Aorta (tissue), 5 donors: ENCODE data around the gene COL5A1. TPM values are rescaled to one million over a fixed set of nuclear protein-coding genes. Genes with fewer than 3 reads are reported as not detected.

Source experiments
- ATAC-seq: fragments of 200-7000 bp; cut with Tn5 transposase; one replicate; pipeline ENCODE4 v1.9.1; 2022; ENCODE audit warnings: moderate library complexity; ENCODE audit not compliant: low FRiP score
- DNase-seq, 2 donors: peaks; one replicate each; pipeline ENCODE4 v3.0.0-alpha.2; 2020
- H3K27ac ChIP-seq, 2 donors: one replicate each; pipeline ENCODE4 v1.5.1; 2013; ENCODE audit warnings: low read length in 2 of 2, mild to moderate bottlenecking in 2 of 2, moderate library complexity in 2 of 2, control low read depth in 1 of 2, inconsistent platforms in 1 of 2, low read depth in 1 of 2
- H3K27me3 ChIP-seq, 2 donors: one replicate each; pipeline ENCODE4 v1.6.1; 2013; ENCODE audit warnings: control low read depth in 1 of 2, low read length in 1 of 2, mild to moderate bottlenecking in 1 of 2, moderate library complexity in 1 of 2; ENCODE audit not compliant: insufficient read depth in 2 of 2, control insufficient read depth in 1 of 2
- H3K36me3 ChIP-seq, 2 donors: one replicate each; pipeline ENCODE4 v1.6.1; 2013; ENCODE audit warnings: control low read depth in 1 of 2, low read length in 1 of 2, mild to moderate bottlenecking in 1 of 2; ENCODE audit not compliant: insufficient read depth in 2 of 2, control insufficient read depth in 1 of 2
- H3K4me1 ChIP-seq, 2 donors: one replicate each; pipeline ENCODE4 v1.6.1; 2013; ENCODE audit warnings: low read length in 2 of 2, control low read depth in 1 of 2, mild to moderate bottlenecking in 1 of 2, moderate library complexity in 1 of 2; ENCODE audit not compliant: insufficient read depth in 2 of 2, control insufficient read depth in 1 of 2
- H3K4me3 ChIP-seq, 2 donors: one replicate each; pipeline ENCODE4 v1.5.1; 2013; ENCODE audit warnings: low read length in 2 of 2, control low read depth in 1 of 2, mild to moderate bottlenecking in 1 of 2
- H3K9me3 ChIP-seq: one replicate; pipeline ENCODE4 v1.6.1; 2013; ENCODE audit warnings: mild to moderate bottlenecking, low read length; ENCODE audit not compliant: control insufficient read depth
- WGBS, 2 donors: extraction: QIAGEN DNeasy Blood & Tissue Kit; methylation state at CpG; one replicate each; pipeline ENCODE4 v1.1.7; 2013; 5-methylcytosine and 5-hydroxymethylcytosine counted together
- intact Hi-C, 2 donors: fragments of 100-400 bp; cut with DNase I; formaldehyde crosslinking; loops; one replicate each; pipeline versions ENCODE4 v1.14.2 to v1.15.0; 2022
- microRNA-seq, 2 donors: library from miRNA; unstranded; fragments of <30 nt; microRNA quantifications; one replicate each; pipeline ENCODE4 v1.2.0, GENCODE V29; 2020
- polyA plus RNA-seq, 2 donors: library from polyadenylated mRNA; stranded (reverse); fragments of 200-250 nt; gene quantifications; one replicate each; pipeline ENCODE4 v1.2.3, GENCODE V29; 2013
- total RNA-seq, 2 donors: library from RNA; stranded (reverse); fragmentation: NEBNext Ultra II Directional; extraction: Animal tissue kit (Norgen Biotek cat#: 25700); gene quantifications; one replicate each; pipeline ENCODE4 v1.2.1, GENCODE V29; 2021
- donor health status: healthy with polysubstance abuse.
- donor health status: Bipolar disorder and iron deficiency.
- donor health status: DM: no; HTN: no; CAD: no.
- donor health status: DM: no; HTN: no; CAD: no.
- donor health status: DM: yes; HTN: yes; CAD: no.

COL5A1 gene
- total and polyA plus RNA-seq, 4 donors, result 18.7 to 159 (median 82.8) TPM

GRCh38 chr9:134891053-134891452 is 249.4 kb downstream of the COL5A1 start:
- 88 to 92% methylated on average over 8 of the region's 8 CpGs for WGBS, 2 donors
- H3K4me3 ChIP-seq, result no peak overlapping the region
- no peak overlapping the region for H3K27ac ChIP-seq
- H3K27me3 ChIP-seq, result no peaks in the 10 kb centered on the region
- H3K4me1 ChIP-seq, result no peaks in the 10 kb centered on the region
- H3K9me3 ChIP-seq, result no peaks in the 10 kb centered on the region
- intact Hi-C loops, result no loop called here
- peak in 1 of 2 donors; percentile 36 for DNase-seq
- ATAC-seq, result no peak
- no peaks in the 10 kb centered on the region for H3K36me3 ChIP-seq

- H3K9me3 ChIP-seq, result no peaks in the 10 kb centered on the region
- ATAC-seq, result no peak
- H3K27me3 ChIP-seq, result no peaks in the 10 kb centered on the region
- DNase-seq, result peak in 1 of 2 donors; percentile 39
- no peaks in the 10 kb centered on the region for H3K4me1 ChIP-seq
- intact Hi-C loops, result no loop called here
- no peak overlapping the region for H3K27ac ChIP-seq
- H3K4me3 ChIP-seq, result no peak overlapping the region
- no peaks in the 10 kb centered on the region for H3K36me3 ChIP-seq
- 81 to 85% methylated on average over 5 of the region's 5 CpGs for WGBS, 2 donors
Measured at GRCh38 chr9:134891713-134892112, 250.1 kb downstream of the COL5A1 start.

DNA sequence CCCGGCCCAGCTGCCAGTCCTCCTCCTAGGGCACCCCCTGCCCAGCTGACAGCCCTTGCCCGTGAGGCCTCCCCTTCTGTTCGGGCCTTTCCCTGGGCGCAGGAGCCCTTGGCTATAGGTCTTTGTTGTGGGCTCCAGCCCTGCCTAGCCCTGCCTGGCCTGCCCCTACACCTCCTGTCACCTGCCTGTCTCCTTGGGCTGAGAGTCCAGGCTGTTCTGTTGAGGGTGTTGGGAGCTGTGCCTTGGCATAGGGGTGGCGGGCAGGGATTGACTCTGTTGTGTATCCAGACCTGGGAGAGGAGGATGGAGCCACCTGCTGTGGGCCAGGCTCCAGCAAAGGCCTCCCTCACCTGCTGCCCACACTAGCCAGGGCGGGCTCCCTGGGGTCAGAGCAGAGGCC is 250.6 kb downstream of the COL5A1 start:
- Histone ChIP-seq H3K27me3 (no peaks in the 10 kb centered on the region), H3K36me3 (no peaks in the 10 kb centered on the region), H3K9me3 (no peaks in the 10 kb centered on the region), H3K4me1 (no peaks in the 10 kb centered on the region), H3K27ac (no peak overlapping the region), H3K4me3 (no peak overlapping the region)
- intact Hi-C loops, result no loop called here
- DNase-seq (peak in 1 of 2 donors; percentile 51), ATAC-seq (no peak)
- 95 to 96% methylated on average over 6 of the region's 6 CpGs for WGBS, 2 donors

- no peak overlapping the region for H3K4me3 ChIP-seq
- intact Hi-C loops, result no loop called here
- H3K27ac ChIP-seq, result no peak overlapping the region
- no peaks in the 10 kb centered on the region for H3K4me1 ChIP-seq
- H3K9me3 ChIP-seq, result no peaks in the 10 kb centered on the region
- no peaks in the 10 kb centered on the region for H3K27me3 ChIP-seq
- no peak for ATAC-seq
- 92 to 93% methylated on average over 7 of the region's 7 CpGs for WGBS, 2 donors
- DNase-seq, result peak in 1 of 2 donors; percentile 25
- H3K36me3 ChIP-seq, result no peaks in the 10 kb centered on the region
Measured at GRCh38 chr9:134892820-134893420, 251.3 kb downstream of the COL5A1 start.

Small RNAs within 50 kb of the gene (microRNA-seq; reads per million reads assigned to microRNA genes)
- gene MIR3689A, result 0 reads per million in 2 donors
- gene MIR3689B, result 0 reads per million in 2 donors
- 0 reads per million in 2 donors for gene MIR3689C
- 0 reads per million in 2 donors for gene MIR3689D1
- gene MIR3689D2, result 0 reads per million in 2 donors
- 0 reads per million in 2 donors for gene MIR3689E
- 0 reads per million in 2 donors for gene MIR3689F

Other genes starting within 250 kb of the COL5A1 start
- under 1 TPM in 1 of 2 donors, not detected in 1; 0.32 TPM for gene FCN2, start 239.0 kb downstream of the COL5A1 start, total RNA-seq
- not detected for gene FCN2, start 239.0 kb downstream of the COL5A1 start, polyA plus RNA-seq